Activated naive CD4-positive, alpha-beta T cell treated with anti-CD3 and anti-CD28 coated beads, Interleukin-2, amount 50 U/mL, for 24 hours (primary cell): Measurements from ENCODE around the gene SOCS6.
"Not testable (repeated sequence)": the region's sequence is repeated elsewhere in the genome, so short reads cannot be mapped to it uniquely, and the experiment has no call there.

Experiments used
- H3K27ac Mint-ChIP-seq: one replicate; pipeline ENCODE4 v1.8.0; 2021; ENCODE audit warnings: mild to moderate bottlenecking, mixed read lengths
- H3K27me3 Mint-ChIP-seq: one replicate; pipeline ENCODE4 v1.8.0; 2021; ENCODE audit warnings: mixed read lengths
- H3K36me3 Mint-ChIP-seq: one replicate; pipeline ENCODE4 v1.8.0; 2021; ENCODE audit warnings: mixed read lengths
- H3K4me1 Mint-ChIP-seq: one replicate; pipeline ENCODE4 v1.8.0; 2021; ENCODE audit warnings: mixed read lengths
- H3K4me3 Mint-ChIP-seq: one replicate; pipeline ENCODE4 v1.8.0; 2021; ENCODE audit warnings: mild to moderate bottlenecking, mixed read lengths
- H3K9me3 Mint-ChIP-seq: one replicate; pipeline ENCODE4 v1.8.0; 2021; ENCODE audit warnings: mixed read lengths

SOCS6 gene

GRCh38 chr18:70358105-70358406 lies 69.2 kb downstream of the SOCS6 start:
- H3K9me3 Mint-ChIP-seq, H3K27ac Mint-ChIP-seq, H3K4me3 Mint-ChIP-seq, H3K27me3 Mint-ChIP-seq, H3K4me1 Mint-ChIP-seq, H3K36me3 Mint-ChIP-seq: not testable (repeated sequence)

- Mint-ChIP-seq H3K27ac (no peak overlapping the region), H3K9me3 (no peaks in the 10 kb centered on the region), H3K4me1 (no peaks in the 10 kb centered on the region), H3K4me3 (no peak overlapping the region), H3K27me3 (no peaks in the 10 kb centered on the region), H3K36me3 (no peaks in the 10 kb centered on the region)
Measured at GRCh38 chr18:70359071-70359470, 70.2 kb downstream of the SOCS6 start.

GRCh38 chr18:70362258-70362657 lies 73.4 kb downstream of the SOCS6 start:
- H3K27ac Mint-ChIP-seq, result no peak overlapping the region
- H3K9me3 Mint-ChIP-seq, result no peaks in the 10 kb centered on the region
- H3K4me3 Mint-ChIP-seq, result no peak overlapping the region
- H3K27me3 Mint-ChIP-seq, result no peaks in the 10 kb centered on the region
- no peaks in the 10 kb centered on the region for H3K4me1 Mint-ChIP-seq
- H3K36me3 Mint-ChIP-seq, result no peaks in the 10 kb centered on the region

GRCh38 chr18:70363861-70364260 lies 75.0 kb downstream of the SOCS6 start:
- Mint-ChIP-seq H3K27me3 (peaks cover 3% of the 10 kb centered on the region), H3K4me3 (no peak overlapping the region), H3K9me3 (no peaks in the 10 kb centered on the region)

GRCh38 chr18:70365361-70365760 lies 76.5 kb downstream of the SOCS6 start:
- no peak overlapping the region for H3K4me3 Mint-ChIP-seq
- H3K36me3 Mint-ChIP-seq, result no peaks in the 10 kb centered on the region
- H3K27ac Mint-ChIP-seq, result no peak overlapping the region
- no peaks in the 10 kb centered on the region for H3K9me3 Mint-ChIP-seq
- peaks cover 5% of the 10 kb centered on the region for H3K27me3 Mint-ChIP-seq
- no peaks in the 10 kb centered on the region for H3K4me1 Mint-ChIP-seq

More at GRCh38 chr18:70363861-70364260, 75.0 kb downstream of the SOCS6 start:
- no peak overlapping the region for H3K27ac Mint-ChIP-seq
- no peaks in the 10 kb centered on the region for H3K4me1 Mint-ChIP-seq
- H3K36me3 Mint-ChIP-seq, result no peaks in the 10 kb centered on the region

- H3K27ac Mint-ChIP-seq, result no peak overlapping the region
- H3K36me3 Mint-ChIP-seq, result no peaks in the 10 kb centered on the region
- no peaks in the 10 kb centered on the region for H3K9me3 Mint-ChIP-seq
- H3K4me1 Mint-ChIP-seq, result no peaks in the 10 kb centered on the region
- H3K4me3 Mint-ChIP-seq, result no peak overlapping the region
- peaks cover 7% of the 10 kb centered on the region for H3K27me3 Mint-ChIP-seq
Measured at GRCh38 chr18:70366174-70366573, 77.3 kb downstream of the SOCS6 start.

GRCh38 chr18:70366670-70367069 lies 77.8 kb downstream of the SOCS6 start:
- Mint-ChIP-seq H3K27me3 (peaks cover 7% of the 10 kb centered on the region), H3K27ac (no peak overlapping the region), H3K9me3 (no peaks in the 10 kb centered on the region), H3K4me1 (no peaks in the 10 kb centered on the region), H3K36me3 (no peaks in the 10 kb centered on the region), H3K4me3 (no peak overlapping the region)

- not testable (repeated sequence) for H3K4me3 Mint-ChIP-seq, H3K9me3 Mint-ChIP-seq, H3K27ac Mint-ChIP-seq, H3K4me1 Mint-ChIP-seq, H3K27me3 Mint-ChIP-seq, H3K36me3 Mint-ChIP-seq
Measured at GRCh38 chr18:70367344-70367743, 78.5 kb downstream of the SOCS6 start.

- Mint-ChIP-seq H3K9me3 (no peaks in the 10 kb centered on the region), H3K27ac (no peak overlapping the region), H3K36me3 (no peaks in the 10 kb centered on the region), H3K4me1 (no peaks in the 10 kb centered on the region), H3K4me3 (no peak overlapping the region), H3K27me3 (peaks cover 8% of the 10 kb centered on the region)
Measured at GRCh38 chr18:70368903-70369302, 80.1 kb downstream of the SOCS6 start.

GRCh38 chr18:70370762-70371733 lies 82.2 kb downstream of the SOCS6 start:
- no peak overlapping the region for H3K27ac Mint-ChIP-seq
- no peaks in the 10 kb centered on the region for H3K9me3 Mint-ChIP-seq
- H3K27me3 Mint-ChIP-seq, result peaks cover 8% of the 10 kb centered on the region
- no peaks in the 10 kb centered on the region for H3K4me1 Mint-ChIP-seq
- H3K4me3 Mint-ChIP-seq, result no peak overlapping the region
- no peaks in the 10 kb centered on the region for H3K36me3 Mint-ChIP-seq

GRCh38 chr18:70371908-70372307 lies 83.1 kb downstream of the SOCS6 start:
- Mint-ChIP-seq H3K27ac (no peak overlapping the region), H3K36me3 (no peaks in the 10 kb centered on the region), H3K4me1 (no peaks in the 10 kb centered on the region), H3K4me3 (no peak overlapping the region), H3K9me3 (no peaks in the 10 kb centered on the region), H3K27me3 (peaks cover 8% of the 10 kb centered on the region)

- Mint-ChIP-seq H3K27me3 (peaks cover 8% of the 10 kb centered on the region), H3K4me1 (no peaks in the 10 kb centered on the region), H3K9me3 (no peaks in the 10 kb centered on the region), H3K36me3 (no peaks in the 10 kb centered on the region), H3K4me3 (no peak overlapping the region), H3K27ac (no peak overlapping the region)
Measured at GRCh38 chr18:70372450-70373041, 83.7 kb downstream of the SOCS6 start.

GRCh38 chr18:70373042-70373519 lies 84.2 kb downstream of the SOCS6 start:
- Mint-ChIP-seq H3K4me3 (no peak overlapping the region), H3K36me3 (no peaks in the 10 kb centered on the region), H3K9me3 (no peaks in the 10 kb centered on the region), H3K27ac (no peak overlapping the region), H3K4me1 (no peaks in the 10 kb centered on the region), H3K27me3 (peaks cover 6% of the 10 kb centered on the region)

GRCh38 chr18:70374154-70374553 lies 85.3 kb downstream of the SOCS6 start:
- Mint-ChIP-seq H3K4me3 (no peak overlapping the region), H3K9me3 (no peaks in the 10 kb centered on the region), H3K4me1 (no peaks in the 10 kb centered on the region), H3K27ac (no peak overlapping the region), H3K27me3 (peaks cover 3% of the 10 kb centered on the region), H3K36me3 (no peaks in the 10 kb centered on the region)

- no peaks in the 10 kb centered on the region for H3K36me3 Mint-ChIP-seq
- H3K4me3 Mint-ChIP-seq, result no peak overlapping the region
- peaks cover 1% of the 10 kb centered on the region for H3K27me3 Mint-ChIP-seq
- no peaks in the 10 kb centered on the region for H3K4me1 Mint-ChIP-seq
- H3K9me3 Mint-ChIP-seq, result no peaks in the 10 kb centered on the region
- no peak overlapping the region for H3K27ac Mint-ChIP-seq
Measured at GRCh38 chr18:70376137-70376913, 87.5 kb downstream of the SOCS6 start.

- H3K27me3 Mint-ChIP-seq, result no peaks in the 10 kb centered on the region
- no peak overlapping the region for H3K4me3 Mint-ChIP-seq
- no peaks in the 10 kb centered on the region for H3K36me3 Mint-ChIP-seq
- no peak overlapping the region for H3K27ac Mint-ChIP-seq
- H3K9me3 Mint-ChIP-seq, result no peaks in the 10 kb centered on the region
- no peaks in the 10 kb centered on the region for H3K4me1 Mint-ChIP-seq
Measured at GRCh38 chr18:70376914-70377258, 88.0 kb downstream of the SOCS6 start.
